ENCODE measurements around the gene MTREX. TPM values are rescaled to one million over a fixed set of nuclear protein-coding genes. Genes with fewer than 3 reads are reported as not detected.

The MTREX gene
- total RNA-seq, 2 experiments from 2014 or later = 50.9 to 54.5 TPM

DNA sequence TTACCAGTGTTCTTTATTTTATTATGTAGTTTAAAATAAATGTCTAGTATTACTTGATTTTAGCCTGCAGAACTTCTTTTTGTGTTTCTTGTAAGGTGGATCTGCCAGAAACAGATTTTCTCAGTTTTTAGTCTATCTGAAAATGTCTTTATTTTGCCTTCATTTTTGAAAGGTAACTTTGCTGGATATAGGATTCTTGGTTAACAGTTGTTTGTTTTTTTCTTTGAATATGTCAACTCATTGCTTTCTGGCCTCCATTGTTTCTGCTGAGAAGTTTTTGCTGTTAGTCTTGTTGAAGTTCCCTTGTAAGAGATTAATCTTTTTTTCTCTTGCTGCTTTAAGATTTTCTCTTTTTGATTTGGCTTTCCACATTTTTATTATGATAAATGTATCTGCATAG is 75.5 kb downstream of the MTREX start:
- H3K4me1 Mint-ChIP-seq (ENCODE audit: low read depth) = peaks cover 13% of the 10 kb centered on the region
- intact Hi-C loops (cut with DNase I, micrococcal nuclease) = no loop called here
- H3K36me3 Mint-ChIP-seq (ENCODE audit: low read depth) = peaks cover 92% of the 10 kb centered on the region
- no peak for ATAC-seq (ENCODE audit: poor library complexity)
- H3K4me3 ChIP-seq (ENCODE audit: low read length) = no peak overlapping the region
- CTCF ChIA-PET = no interaction called here
- no peak overlapping the region for H3K4me3 Mint-ChIP-seq
- H3K9me3 ChIP-seq (ENCODE audit: control insufficient read depth in 1 of 2, insufficient read depth in 1 of 2, low read length in 2 of 2) = peaks cover 6 to 14% of the 10 kb centered on the region in 2 experiments
- H3K27me3 Mint-ChIP-seq = no peaks in the 10 kb centered on the region
- H3K4me1 ChIP-seq (ENCODE audit: insufficient read depth, low read length) = no peaks in the 10 kb centered on the region
- peaks cover 5% of the 10 kb centered on the region for H3K9me3 Mint-ChIP-seq
- peaks cover 66% of the 10 kb centered on the region for H3K36me3 ChIP-seq (ENCODE audit: insufficient read depth, low read length)
- DNase-seq = no peak
- TF ChIP-seq, protein P1, sequence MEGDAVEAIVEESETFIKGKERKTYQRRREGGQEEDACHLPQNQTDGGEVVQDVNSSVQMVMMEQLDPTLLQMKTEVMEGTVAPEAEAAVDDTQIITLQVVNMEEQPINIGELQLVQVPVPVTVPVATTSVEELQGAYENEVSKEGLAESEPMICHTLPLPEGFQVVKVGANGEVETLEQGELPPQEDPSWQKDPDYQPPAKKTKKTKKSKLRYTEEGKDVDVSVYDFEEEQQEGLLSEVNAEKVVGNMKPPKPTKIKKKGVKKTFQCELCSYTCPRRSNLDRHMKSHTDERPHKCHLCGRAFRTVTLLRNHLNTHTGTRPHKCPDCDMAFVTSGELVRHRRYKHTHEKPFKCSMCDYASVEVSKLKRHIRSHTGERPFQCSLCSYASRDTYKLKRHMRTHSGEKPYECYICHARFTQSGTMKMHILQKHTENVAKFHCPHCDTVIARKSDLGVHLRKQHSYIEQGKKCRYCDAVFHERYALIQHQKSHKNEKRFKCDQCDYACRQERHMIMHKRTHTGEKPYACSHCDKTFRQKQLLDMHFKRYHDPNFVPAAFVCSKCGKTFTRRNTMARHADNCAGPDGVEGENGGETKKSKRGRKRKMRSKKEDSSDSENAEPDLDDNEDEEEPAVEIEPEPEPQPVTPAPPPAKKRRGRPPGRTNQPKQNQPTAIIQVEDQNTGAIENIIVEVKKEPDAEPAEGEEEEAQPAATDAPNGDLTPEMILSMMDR (IDR thresholded peaks at IDR 0.05) = no peak
- H3K27ac Mint-ChIP-seq = no peak overlapping the region
- H3K27ac ChIP-seq (ENCODE audit: low read depth in 1 of 2, low read length in 2 of 2) = no peak overlapping the region
- H3K27me3 ChIP-seq (ENCODE audit: control insufficient read depth in 1 of 2, insufficient read depth in 2 of 2, low read length in 2 of 2) = no peaks in the 10 kb centered on the region
- POLR2A ChIA-PET = no interaction called here

DNA sequence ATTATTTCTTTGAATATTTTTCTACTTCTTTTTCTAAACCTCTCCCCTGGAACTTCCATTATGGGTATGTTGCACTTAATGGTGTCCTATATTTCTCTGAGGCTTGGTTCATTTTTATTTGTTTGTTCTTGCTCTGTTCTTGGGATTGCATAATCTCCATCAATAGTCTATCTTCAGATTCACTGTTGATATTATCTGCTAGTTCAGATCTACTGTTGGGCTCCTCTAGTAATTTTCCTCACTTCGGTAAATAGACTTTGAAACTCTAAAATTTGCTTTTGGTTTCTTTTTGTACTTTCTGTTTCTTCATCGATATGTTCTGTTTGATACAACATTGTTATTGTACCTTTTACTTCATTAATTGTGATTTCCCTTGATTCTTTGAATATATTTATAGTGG is 76.3 kb downstream of the MTREX start:
- POLR2A ChIA-PET = no interaction called here
- peaks cover 66% of the 10 kb centered on the region for H3K36me3 ChIP-seq (ENCODE audit: insufficient read depth, low read length)
- intact Hi-C loops (cut with DNase I, micrococcal nuclease) = no loop called here
- peaks cover 13% of the 10 kb centered on the region for H3K4me1 Mint-ChIP-seq (ENCODE audit: low read depth)
- H3K9me3 ChIP-seq (ENCODE audit: control insufficient read depth in 1 of 2, insufficient read depth in 1 of 2, low read length in 2 of 2) = peaks cover 6 to 14% of the 10 kb centered on the region in 2 experiments
- no peak overlapping the region for H3K4me3 Mint-ChIP-seq
- H3K27me3 Mint-ChIP-seq = no peaks in the 10 kb centered on the region
- CTCF ChIA-PET = no interaction called here
- ATAC-seq (ENCODE audit: poor library complexity) = no peak
- no peaks in the 10 kb centered on the region for H3K4me1 ChIP-seq (ENCODE audit: insufficient read depth, low read length)
- peak in 1 of 14 experiments; percentile 6 for DNase-seq
- no peak overlapping the region for H3K27ac ChIP-seq (ENCODE audit: low read depth in 1 of 2, low read length in 2 of 2)
- peaks cover 92% of the 10 kb centered on the region for H3K36me3 Mint-ChIP-seq (ENCODE audit: low read depth)
- no peaks in the 10 kb centered on the region for H3K27me3 ChIP-seq (ENCODE audit: control insufficient read depth in 1 of 2, insufficient read depth in 2 of 2, low read length in 2 of 2)
- H3K27ac Mint-ChIP-seq = no peak overlapping the region
- H3K4me3 ChIP-seq (ENCODE audit: low read length) = no peak overlapping the region
- TF ChIP-seq, protein P1 (IDR thresholded peaks at IDR 0.05) = no peak
- peaks cover 5% of the 10 kb centered on the region for H3K9me3 Mint-ChIP-seq

DNA sequence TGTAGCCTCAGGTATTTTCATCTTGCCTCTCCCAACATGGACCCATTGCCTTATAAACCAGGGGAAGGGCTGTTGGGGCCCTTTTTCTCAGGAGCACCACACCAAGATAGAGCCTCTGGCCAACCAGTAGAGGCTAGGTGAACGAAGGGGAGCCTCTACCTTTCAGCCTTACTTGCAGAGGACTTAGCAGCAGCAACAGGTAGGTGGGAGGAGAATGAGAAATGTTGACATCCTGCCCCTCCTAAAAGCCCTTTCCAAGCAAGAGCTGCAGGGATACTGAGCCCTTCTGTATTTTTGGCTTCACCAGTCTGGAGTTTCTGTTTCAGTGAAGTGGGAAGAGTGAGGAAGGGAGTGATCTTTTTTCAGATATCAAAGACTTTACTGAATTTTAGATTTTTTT is 77.4 kb downstream of the MTREX start:
- peaks cover 69% of the 10 kb centered on the region for H3K36me3 ChIP-seq (ENCODE audit: insufficient read depth, low read length)
- no peak for ATAC-seq (ENCODE audit: poor library complexity)
- H3K36me3 Mint-ChIP-seq (ENCODE audit: low read depth) = peaks cover 92% of the 10 kb centered on the region

More for the DNA sequence above, 77.4 kb downstream of the MTREX start:
- Mint-ChIP-seq H3K27me3 (no peaks in the 10 kb centered on the region), H3K4me3 (no peak overlapping the region), H3K9me3 (peaks cover 5% of the 10 kb centered on the region), H3K27ac (no peak overlapping the region), H3K4me1 (ENCODE audit: low read depth) (peaks cover 9% of the 10 kb centered on the region)
- ChIA-PET POLR2A (no interaction called here), CTCF (no interaction called here)
- TF ChIP-seq, protein P1 (IDR thresholded peaks at IDR 0.05) = no peak
- no peak for DNase-seq
- H3K27me3 ChIP-seq (ENCODE audit: control insufficient read depth in 1 of 2, insufficient read depth in 2 of 2, low read length in 2 of 2) = no peaks in the 10 kb centered on the region
- no peaks in the 10 kb centered on the region for H3K4me1 ChIP-seq (ENCODE audit: insufficient read depth, low read length)
- H3K27ac ChIP-seq (ENCODE audit: low read depth in 1 of 2, low read length in 2 of 2) = no peak overlapping the region
- intact Hi-C loops (cut with DNase I, micrococcal nuclease) = no loop called here
- H3K9me3 ChIP-seq (ENCODE audit: control insufficient read depth in 1 of 2, insufficient read depth in 1 of 2, low read length in 2 of 2) = peaks cover 6 to 14% of the 10 kb centered on the region in 2 experiments
- H3K4me3 ChIP-seq (ENCODE audit: low read length) = no peak overlapping the region
